ENCODE measurements around the gene COL23A1. TPM values are rescaled to one million over a fixed set of nuclear protein-coding genes. Genes with fewer than 3 reads are reported as not detected.

Gene COL23A1
- total and polyA plus RNA-seq, 3 experiments from 2014 or later = 0.20 to 0.28 TPM; not detected in 1

DNA sequence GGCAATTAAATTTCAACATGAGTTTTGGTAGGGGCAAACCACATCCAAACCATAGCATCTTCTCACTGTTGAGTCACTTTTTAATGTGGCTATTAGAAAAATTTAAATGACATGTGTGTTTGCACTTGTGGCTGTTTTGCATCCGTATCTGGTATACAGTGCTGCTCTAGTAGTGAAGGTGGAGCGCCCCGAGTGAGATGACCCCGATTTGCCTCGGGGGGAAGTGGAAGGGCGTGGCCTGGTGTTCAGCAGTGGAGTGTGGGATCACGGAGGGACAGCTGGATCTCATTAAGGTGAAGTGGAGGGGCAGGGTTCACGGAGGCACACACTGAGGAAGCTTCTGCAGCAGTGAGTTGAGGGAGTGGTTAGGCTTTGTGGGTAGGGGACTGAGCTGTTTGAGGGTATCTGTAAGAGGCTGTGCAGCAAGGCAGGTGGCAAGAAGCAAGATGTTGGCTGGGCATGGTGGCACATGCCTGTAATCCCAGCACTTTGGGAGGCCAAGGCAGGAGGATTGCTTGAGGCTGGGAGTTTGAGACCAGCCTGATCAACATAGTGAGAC lies 396.9 kb downstream of the COL23A1 start:
- H3K4me3 Mint-ChIP-seq = peak overlapping the region; percentile 24 to 78 (median 57)
- no peaks in the 10 kb centered on the region for H3K9me3 ChIP-seq (ENCODE audit: low read length)
- no peaks in the 10 kb centered on the region for H3K36me3 ChIP-seq (ENCODE audit: insufficient read depth, low read length)
- peak in 1 of 5 donors; percentile 18 for DNase-seq
- H3K4me1 ChIP-seq (ENCODE audit: insufficient read depth, low read length) = peaks cover 18% of the 10 kb centered on the region
- POLR2A ChIA-PET = no interaction called here
- H3K27ac Mint-ChIP-seq = peak overlapping the region; percentile 10 to 90 (median 62)
- no peak overlapping the region for H3K27ac ChIP-seq (ENCODE audit: low read depth, low read length)
- H3K36me3 Mint-ChIP-seq = no peaks in the 10 kb centered on the region
- H3K4me3 ChIP-seq (ENCODE audit: low read length) = no peak overlapping the region
- H3K27me3 Mint-ChIP-seq = peaks cover 2 to 7% of the 10 kb centered on the region in 2 donors
- CTCF ChIA-PET = no interaction called here
- peaks cover 0 to 3% (median 0%) of the 10 kb centered on the region in 5 donors for H3K9me3 Mint-ChIP-seq
- peaks cover 22 to 27% (median 24%) of the 10 kb centered on the region in 3 donors for H3K4me1 Mint-ChIP-seq
- no peaks in the 10 kb centered on the region for H3K27me3 ChIP-seq (ENCODE audit: insufficient read depth, low read length, poor library complexity, severe bottlenecking)

DNA sequence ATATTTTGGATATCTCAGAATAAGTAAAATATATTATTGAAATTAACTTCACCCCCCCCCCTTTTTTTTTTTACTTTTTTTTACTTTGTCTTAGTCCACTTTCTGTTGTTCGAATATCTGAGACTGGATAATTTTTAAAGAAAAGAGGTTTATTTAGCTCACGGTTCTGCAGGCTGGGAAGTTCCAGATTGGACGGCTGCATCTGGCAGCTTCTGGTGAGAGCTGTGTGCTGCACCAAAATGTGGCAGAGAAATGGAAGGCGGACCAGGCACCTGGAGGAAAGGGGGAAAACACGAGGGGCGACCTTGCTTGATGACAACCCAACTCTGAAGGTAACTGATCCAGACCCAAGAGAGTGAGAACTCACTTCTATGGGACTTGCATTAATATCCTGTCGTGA lies 397.4 kb downstream of the COL23A1 start:
- Histone ChIP-seq H3K27me3 (ENCODE audit: insufficient read depth, low read length, poor library complexity, severe bottlenecking) (no peaks in the 10 kb centered on the region), H3K36me3 (ENCODE audit: insufficient read depth, low read length) (no peaks in the 10 kb centered on the region), H3K9me3 (ENCODE audit: low read length) (no peaks in the 10 kb centered on the region), H3K27ac (ENCODE audit: low read depth, low read length) (no peak overlapping the region), H3K4me3 (ENCODE audit: low read length) (no peak overlapping the region), H3K4me1 (ENCODE audit: insufficient read depth, low read length) (peaks cover 18% of the 10 kb centered on the region)
- no peak for DNase-seq
- ChIA-PET POLR2A (no interaction called here), CTCF (no interaction called here)
- Mint-ChIP-seq H3K27ac (peak overlapping the region in 4 of 8 donors; percentile 49 to 76 (median 63)), H3K9me3 (peaks cover 0 to 3% (median 0%) of the 10 kb centered on the region in 5 donors), H3K36me3 (no peaks in the 10 kb centered on the region), H3K4me3 (peak overlapping the region in 4 of 7 donors; percentile 12 to 57 (median 34)), H3K27me3 (peaks cover 2 to 9% of the 10 kb centered on the region in 2 donors), H3K4me1 (peaks cover 22 to 27% (median 24%) of the 10 kb centered on the region in 3 donors)

DNA sequence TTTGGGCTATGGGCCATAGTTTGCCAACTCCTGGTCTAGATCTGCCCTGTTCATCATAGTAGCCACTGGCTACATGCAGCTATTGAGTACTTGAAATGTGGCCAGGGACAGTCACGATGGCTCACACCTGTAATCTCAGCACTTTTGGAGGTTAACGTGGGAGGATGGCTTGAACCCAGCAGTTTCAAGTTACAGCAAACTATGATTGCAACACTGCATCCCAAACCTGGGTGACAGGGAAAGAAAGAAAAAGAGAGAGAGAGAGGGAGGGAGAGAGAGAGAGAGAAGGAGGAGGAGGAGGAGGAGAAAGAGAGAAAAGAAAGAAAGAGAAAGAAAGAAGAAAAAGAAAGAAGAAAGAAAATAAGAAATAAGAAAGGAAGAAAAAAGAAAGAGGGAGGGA lies 397.9 kb downstream of the COL23A1 start:
- Histone ChIP-seq H3K9me3 (ENCODE audit: low read length) (no peaks in the 10 kb centered on the region), H3K4me1 (ENCODE audit: insufficient read depth, low read length) (peaks cover 18% of the 10 kb centered on the region), H3K27ac (ENCODE audit: low read depth, low read length) (no peak overlapping the region), H3K27me3 (ENCODE audit: insufficient read depth, low read length, poor library complexity, severe bottlenecking) (no peaks in the 10 kb centered on the region), H3K36me3 (ENCODE audit: insufficient read depth, low read length) (no peaks in the 10 kb centered on the region), H3K4me3 (ENCODE audit: low read length) (no peak overlapping the region)
- ChIA-PET POLR2A (no interaction called here), CTCF (no interaction called here)
- Mint-ChIP-seq H3K4me1 (peaks cover 22 to 27% (median 24%) of the 10 kb centered on the region in 3 donors), H3K27me3 (peaks cover 2 to 9% of the 10 kb centered on the region in 2 donors), H3K27ac (no peak overlapping the region), H3K9me3 (peaks cover 0 to 3% (median 0%) of the 10 kb centered on the region in 5 donors), H3K36me3 (no peaks in the 10 kb centered on the region), H3K4me3 (no peak overlapping the region)
- DNase-seq = no peak

DNA sequence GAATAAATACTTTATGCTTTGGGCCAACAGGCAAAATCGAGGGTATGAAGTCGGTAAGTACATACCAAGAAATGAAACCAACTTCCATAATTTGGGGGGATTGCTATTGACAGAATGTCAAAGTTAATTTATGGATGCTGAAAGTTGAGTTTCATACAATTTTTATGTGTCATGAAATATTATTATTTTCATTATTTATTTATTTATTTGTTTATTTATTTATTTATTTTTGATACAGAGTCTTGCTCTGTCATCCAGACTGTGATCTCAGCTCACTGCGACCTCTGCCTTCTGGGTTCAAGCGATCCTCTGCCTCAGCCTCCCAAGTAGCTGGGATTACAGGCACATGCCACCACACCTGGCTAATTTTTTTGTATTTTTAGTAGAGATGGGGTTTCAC lies 398.5 kb downstream of the COL23A1 start:
- H3K4me1 ChIP-seq (ENCODE audit: insufficient read depth, low read length) = peaks cover 18% of the 10 kb centered on the region
- no peak overlapping the region for H3K27ac ChIP-seq (ENCODE audit: low read depth, low read length)
- no peak overlapping the region for H3K4me3 Mint-ChIP-seq
- peaks cover 22 to 27% (median 24%) of the 10 kb centered on the region in 3 donors for H3K4me1 Mint-ChIP-seq
- no peaks in the 10 kb centered on the region for H3K27me3 ChIP-seq (ENCODE audit: insufficient read depth, low read length, poor library complexity, severe bottlenecking)
- H3K4me3 ChIP-seq (ENCODE audit: low read length) = no peak overlapping the region
- H3K27me3 Mint-ChIP-seq = peaks cover 2 to 9% of the 10 kb centered on the region in 2 donors
- H3K9me3 ChIP-seq (ENCODE audit: low read length) = no peaks in the 10 kb centered on the region
- ChIA-PET POLR2A (no interaction called here), CTCF (no interaction called here)
- H3K36me3 Mint-ChIP-seq = no peaks in the 10 kb centered on the region
- H3K27ac Mint-ChIP-seq = no peak overlapping the region
- H3K9me3 Mint-ChIP-seq = peaks cover 0 to 3% (median 0%) of the 10 kb centered on the region in 5 donors
- no peaks in the 10 kb centered on the region for H3K36me3 ChIP-seq (ENCODE audit: insufficient read depth, low read length)
- no peak for DNase-seq

DNA sequence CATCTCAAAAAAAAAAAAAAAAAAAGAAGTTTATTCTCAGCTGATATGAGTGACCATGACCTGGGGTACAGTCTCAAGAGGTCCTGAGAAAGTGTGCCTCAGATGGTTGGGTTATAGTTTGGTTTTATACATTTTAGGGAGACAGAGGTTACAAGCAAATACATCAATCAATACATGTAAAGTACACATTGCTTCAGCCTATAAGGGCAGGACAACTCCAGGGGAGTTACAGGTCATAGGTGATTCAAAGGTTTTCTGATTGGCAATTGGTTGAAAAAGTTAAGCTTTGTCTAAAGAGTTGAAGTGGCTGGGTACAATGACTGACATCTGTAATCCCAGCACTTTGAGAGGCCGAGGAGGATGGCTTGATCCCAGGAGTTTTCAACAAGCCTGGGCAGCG lies 400.8 kb downstream of the COL23A1 start:
- H3K36me3 ChIP-seq (ENCODE audit: insufficient read depth, low read length) = no peaks in the 10 kb centered on the region
- no peak overlapping the region for H3K27ac ChIP-seq (ENCODE audit: low read depth, low read length)
- H3K27me3 ChIP-seq (ENCODE audit: insufficient read depth, low read length, poor library complexity, severe bottlenecking) = no peaks in the 10 kb centered on the region
- H3K27ac Mint-ChIP-seq = peak overlapping the region in 1 of 8 donors; percentile 15
- H3K9me3 Mint-ChIP-seq = peaks cover 0 to 3% (median 0%) of the 10 kb centered on the region in 5 donors
- no peaks in the 10 kb centered on the region for H3K36me3 Mint-ChIP-seq
- no peak overlapping the region for H3K4me3 ChIP-seq (ENCODE audit: low read length)
- no peak for DNase-seq
- peaks cover 17 to 22% (median 18%) of the 10 kb centered on the region in 3 donors for H3K4me1 Mint-ChIP-seq
- H3K4me3 Mint-ChIP-seq = no peak overlapping the region
- H3K9me3 ChIP-seq (ENCODE audit: low read length) = no peaks in the 10 kb centered on the region
- ChIA-PET POLR2A (no interaction called here), CTCF (interaction anchor here (1.2 to 1.8 kb wide), 2 partner anchors 25 to 45 kb away, joined by 3 to 7 read pairs; no protein-coding TSS in a partner anchor)
- peaks cover 17% of the 10 kb centered on the region for H3K4me1 ChIP-seq (ENCODE audit: insufficient read depth, low read length)
- H3K27me3 Mint-ChIP-seq = peaks cover 2 to 9% of the 10 kb centered on the region in 2 donors

Other genes with a start within 250 kb of the COL23A1 start
- 10 to 100 TPM; 27.4 to 29.2 TPM for gene CLK4, start 36.7 kb upstream of the COL23A1 start, total RNA-seq
- gene CLK4, start 36.7 kb upstream of the COL23A1 start, polyA plus RNA-seq = 16.3 TPM
- gene ZNF354A, start 140.3 kb upstream of the COL23A1 start, total RNA-seq = 1 to 10 TPM; 7.7 to 8.8 TPM
- 15.0 TPM for gene ZNF354A, start 140.3 kb upstream of the COL23A1 start, polyA plus RNA-seq